SK-N-SH (cell line): ENCODE data around the gene CENPT.

ENCODE experiments used
- CTCF ChIP-seq: fragments of 200-600 bp; sonication (generic); IDR thresholded peaks from 2 replicates; pipeline ENCODE4 v1.6.1; 2017; ENCODE audit warnings: antibody characterized with exemption, mild to moderate bottlenecking, moderate library complexity
- FOXM1 ChIP-seq: IDR thresholded peaks from 2 replicates; pipeline ENCODE4 v1.4.0; 2012; ENCODE audit warnings: low read depth, mild to moderate bottlenecking

GRCh38 chr16:67828651-67829050 lies 18.8 kb downstream of the CENPT start:
- TF ChIP-seq FOXM1 (no peak), CTCF (no peak)
